ENCODE measurements around the gene BCAS3.

DNA sequence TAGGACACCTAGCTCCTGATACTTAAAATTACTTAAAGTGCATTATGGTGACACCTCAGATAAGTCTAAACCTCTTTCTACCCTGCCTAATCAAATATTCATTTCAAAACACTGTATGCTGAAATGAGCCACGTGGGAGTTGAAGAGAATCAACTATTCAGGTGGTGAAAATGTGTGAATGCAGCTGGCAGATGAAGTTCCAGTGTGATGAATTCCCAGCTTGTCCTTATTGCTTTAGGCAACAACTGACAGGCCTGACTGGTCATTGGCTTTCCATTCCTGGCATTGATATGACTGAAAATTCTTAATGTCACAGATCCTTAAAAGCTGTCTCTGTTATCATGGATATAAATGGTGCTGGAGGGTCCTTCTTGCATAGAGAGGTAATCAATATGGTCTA, 420.1 kb downstream of the BCAS3 start:
- TF ChIP-seq CTCF (IDR thresholded peaks at IDR 0.05; ENCODE audit: low read depth, low read length): no peak
- TF ChIP-seq EZH2phosphoT487 (IDR thresholded peaks at IDR 0.05; ENCODE audit: low read depth): no peak

All from OCI-LY3 (cell line).